Epithelial cell of proximal tubule (primary cell): Measurements from ENCODE around the gene ERMAP. TPM values are rescaled to one million over a fixed set of nuclear protein-coding genes. Genes with fewer than 3 reads are reported as not detected.

ENCODE experiments used
- DNase-seq: peaks from one replicate; pipeline ENCODE4 v3.0.0-alpha.2; 2011; ENCODE audit warnings: low read depth
- H3K4me3 ChIP-seq: 2 replicates; pipeline ENCODE4 v1.5.1; 2011; ENCODE audit warnings: low read depth, mild to moderate bottlenecking, low read length
- total RNA-seq: library from RNA; depleted of rRNA; stranded (reverse); fragments of >200 nt; gene quantifications from 2 replicates; pipeline ENCODE4 v1.2.3, GENCODE V29; 2015
- TF ChIP-seq, protein P1 (sequence below): conservative IDR thresholded peaks from 2 replicates; pipeline ENCODE4 v1.5.1; 2012; ENCODE audit warnings: low read depth, mild to moderate bottlenecking, low read length

ERMAP gene
- total RNA-seq, 1 donor from 2014 or later, result 8.4 TPM

GRCh38 chr1:42888013-42888633 lies 71.2 kb downstream of the ERMAP start:
- TF ChIP-seq, protein P1, sequence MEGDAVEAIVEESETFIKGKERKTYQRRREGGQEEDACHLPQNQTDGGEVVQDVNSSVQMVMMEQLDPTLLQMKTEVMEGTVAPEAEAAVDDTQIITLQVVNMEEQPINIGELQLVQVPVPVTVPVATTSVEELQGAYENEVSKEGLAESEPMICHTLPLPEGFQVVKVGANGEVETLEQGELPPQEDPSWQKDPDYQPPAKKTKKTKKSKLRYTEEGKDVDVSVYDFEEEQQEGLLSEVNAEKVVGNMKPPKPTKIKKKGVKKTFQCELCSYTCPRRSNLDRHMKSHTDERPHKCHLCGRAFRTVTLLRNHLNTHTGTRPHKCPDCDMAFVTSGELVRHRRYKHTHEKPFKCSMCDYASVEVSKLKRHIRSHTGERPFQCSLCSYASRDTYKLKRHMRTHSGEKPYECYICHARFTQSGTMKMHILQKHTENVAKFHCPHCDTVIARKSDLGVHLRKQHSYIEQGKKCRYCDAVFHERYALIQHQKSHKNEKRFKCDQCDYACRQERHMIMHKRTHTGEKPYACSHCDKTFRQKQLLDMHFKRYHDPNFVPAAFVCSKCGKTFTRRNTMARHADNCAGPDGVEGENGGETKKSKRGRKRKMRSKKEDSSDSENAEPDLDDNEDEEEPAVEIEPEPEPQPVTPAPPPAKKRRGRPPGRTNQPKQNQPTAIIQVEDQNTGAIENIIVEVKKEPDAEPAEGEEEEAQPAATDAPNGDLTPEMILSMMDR, result no peak
- no peak overlapping the region for H3K4me3 ChIP-seq
- DNase-seq, result no peak

- no peak overlapping the region for H3K4me3 ChIP-seq
- DNase-seq, result no peak
- TF ChIP-seq, protein P1, result no peak
Measured at GRCh38 chr1:42889264-42889663, 72.3 kb downstream of the ERMAP start.

GRCh38 chr1:42891465-42892138 lies 74.7 kb downstream of the ERMAP start:
- TF ChIP-seq, protein P1, result no peak
- H3K4me3 ChIP-seq, result no peak overlapping the region
- no peak for DNase-seq

Other genes with a start within 250 kb of the ERMAP start
- gene PPIH, start 158.7 kb upstream of the ERMAP start, total RNA-seq, result 59.8 and 76.7 TPM in 2 replicates
- gene YBX1, start 134.7 kb upstream of the ERMAP start, total RNA-seq, result 790 and 1,074 TPM in 2 replicates
- gene CLDN19, start 76.9 kb upstream of the ERMAP start, total RNA-seq, result 0.29 and 1.2 TPM in 2 replicates
- 44.4 and 51.9 TPM in 2 replicates for gene P3H1, start 50.1 kb upstream of the ERMAP start, total RNA-seq
- gene C1orf50, start 49.9 kb upstream of the ERMAP start, total RNA-seq, result 6.1 and 7.8 TPM in 2 replicates
- not detected in 2 replicates for gene TMEM269, start 32.1 kb upstream of the ERMAP start, total RNA-seq
- 38.3 and 47.5 TPM in 2 replicates for gene SVBP, start 275 bp downstream of the ERMAP start, total RNA-seq
- gene ZNF691, start 29.5 kb downstream of the ERMAP start, total RNA-seq, result 3.7 and 9.0 TPM in 2 replicates
- gene SLC2A1, start 141.7 kb downstream of the ERMAP start, total RNA-seq, result 374 and 598 TPM in 2 replicates